NOMO-1 treated with DMSO at 0.1 percent for 48 hours (cell line): Measurements from ENCODE around the gene SIX4.

Experiments
- DNase-seq: peaks from one replicate; lab custom pipeline; 2025; ENCODE audit not compliant: unreplicated experiment; lab: John Stamatoyannopoulos, UW

Gene SIX4

DNA sequence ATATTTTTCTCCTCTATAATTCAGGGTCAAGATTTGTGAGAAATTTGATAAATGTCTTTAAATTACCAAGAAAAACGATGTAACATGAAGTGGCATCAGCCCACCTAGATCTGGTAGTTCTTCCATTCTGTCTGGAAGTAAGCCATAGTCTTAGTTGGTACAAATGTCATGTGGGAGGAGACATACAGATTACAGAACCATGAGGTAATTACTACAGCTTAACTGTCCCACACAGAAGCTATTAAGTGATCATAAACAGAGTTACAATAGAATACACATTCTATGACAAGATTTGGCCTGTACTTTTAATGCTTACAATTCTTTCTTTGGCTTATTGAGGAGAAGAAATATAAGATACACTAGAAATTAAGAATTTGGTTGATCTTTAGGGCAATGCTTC lies 61.2 kb downstream of the SIX4 start:
- no peak for DNase-seq

DNA sequence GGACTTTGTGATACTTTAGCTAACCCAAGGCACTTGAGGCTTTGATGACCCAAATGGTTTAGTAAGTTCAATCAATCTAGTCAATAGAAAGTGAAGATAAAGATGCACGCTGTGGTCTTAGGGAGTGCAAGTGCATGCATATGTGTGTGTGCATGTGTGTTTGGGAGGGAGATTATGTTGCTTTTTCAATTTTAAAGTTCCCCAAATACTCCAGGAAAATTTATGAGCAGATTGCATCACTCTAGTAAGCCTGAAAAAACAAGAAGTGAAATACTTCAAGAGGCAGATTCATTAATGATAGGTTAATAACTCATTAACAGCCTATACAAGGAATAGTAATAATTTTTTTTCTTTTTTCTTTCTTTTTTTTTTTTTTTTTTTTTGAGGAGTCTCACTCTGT lies 62.4 kb downstream of the SIX4 start:
- peak; percentile 82 for DNase-seq
